Muscle of leg (tissue), 16 donors: Measurements from ENCODE around the gene HLA-DOA. TPM values are rescaled to one million over a fixed set of nuclear protein-coding genes. Genes with fewer than 3 reads are reported as not detected.
A peak's percentile ranks its signal among the peaks of the same experiment; 100 is the strongest.

Source experiments
- DNase-seq: peaks from one replicate; pipeline ENCODE4 v3.0.0; 2013
- H3K27ac ChIP-seq: one replicate; pipeline ENCODE4 v1.5.1; 2013; ENCODE audit warnings: mild to moderate bottlenecking, low read length, control low read depth
- H3K27me3 ChIP-seq: one replicate; pipeline ENCODE4 v1.6.1; 2013; ENCODE audit warnings: low read length; ENCODE audit not compliant: control insufficient read depth, insufficient read depth
- H3K36me3 ChIP-seq: one replicate; pipeline ENCODE4 v1.6.1; 2013; ENCODE audit warnings: low read length; ENCODE audit not compliant: control insufficient read depth, insufficient read depth
- H3K4me1 ChIP-seq: one replicate; pipeline ENCODE4 v1.6.1; 2013; ENCODE audit warnings: low read length; ENCODE audit not compliant: control insufficient read depth, insufficient read depth
- H3K4me3 ChIP-seq: one replicate; pipeline ENCODE4 v1.5.1; 2013; ENCODE audit warnings: low read length, control low read depth
- H3K9me3 ChIP-seq: replicated peaks from 2 replicates; pipeline ENCODE4 v1.6.1; 2013; ENCODE audit warnings: low read depth, low read length; ENCODE audit not compliant: control insufficient read depth
- WGBS: methylation state at CpG from one replicate; pipeline ENCODE4 v1.1.5; 2013; ENCODE audit warnings: missing lambda C conversion rate; ENCODE audit not compliant: insufficient coverage; 5-methylcytosine and 5-hydroxymethylcytosine counted together
- long read RNA-seq, 11 donors: transcript quantifications; one replicate each; lab custom pipeline, GENCODE V29; 2026
- polyA plus RNA-seq, 8 donors: library from polyadenylated mRNA; unstranded; fragments of 120-200 nt; gene quantifications; one replicate each; pipeline versions ENCODE4 v1.2.1 to v1.2.3, GENCODE V29; 2013; ENCODE audit warnings: inconsistent platforms in 1 of 8, low replicate concordance in 1 of 8; ENCODE audit not compliant: insufficient read length in 8 of 8, insufficient read depth in 1 of 8
- total RNA-seq: library from RNA; stranded (reverse); fragments of 120-200 nt; gene quantifications from one replicate; pipeline ENCODE4 v1.2.4, GENCODE V29; 2013

The HLA-DOA gene
- total RNA-seq (1.5 TPM), polyA plus RNA-seq (1 to 10 TPM; 1.2 to 3.9 (median 2.2) TPM)
- long read RNA-seq, donor 1, partial matches to known transcripts, result 0 of 2 reads
- long read RNA-seq, donor 1, other reads (novel, unspliced or antisense), result 0 of 2 reads
- long read RNA-seq, donor 2, result 0 reads
- long read RNA-seq, donor 3, partial matches to known transcripts, result 0 of 1 reads
- long read RNA-seq, donor 3, other reads (novel, unspliced or antisense), result 0 of 1 reads
- long read RNA-seq, donor 4, result 0 reads
- long read RNA-seq, donor 5, result 0 reads
- long read RNA-seq, donor 6, partial matches to known transcripts, result 0 of 1 reads
- long read RNA-seq, donor 6, other reads (novel, unspliced or antisense), result 0 of 1 reads
- long read RNA-seq, donor 7, result 0 reads
- long read RNA-seq, donor 8, partial matches to known transcripts, result 0 of 1 reads
- long read RNA-seq, donor 8, other reads (novel, unspliced or antisense), result 0 of 1 reads
- long read RNA-seq, donor 9, result 0 reads
- long read RNA-seq, donor 10, result 0 reads
- long read RNA-seq, donor 11, result 0 reads

- Histone ChIP-seq H3K27ac (no peak within 1 kb of the TSS), H3K4me3 (peak within 1 kb of the TSS; percentile 37), H3K4me1 (peaks cover 6% of the 10 kb centered on the region), H3K27me3 (peaks cover 33% of the 10 kb centered on the region), H3K36me3 (no peaks in the 10 kb centered on the region), H3K9me3 (no peaks in the 10 kb centered on the region)
- 40% methylated on average over 8 of the region's 24 CpGs for WGBS
- peak; percentile 72 for DNase-seq
Measured at GRCh38 chr6:33008944-33009861, at the start of gene HLA-DOA. TSS of gene HLA-DOA (minus strand) at chr6:33009591.

- Histone ChIP-seq H3K4me3 (no peak overlapping the region), H3K27me3 (no peaks in the 10 kb centered on the region), H3K9me3 (no peaks in the 10 kb centered on the region), H3K36me3 (no peaks in the 10 kb centered on the region), H3K27ac (no peak overlapping the region), H3K4me1 (no peaks in the 10 kb centered on the region)
- WGBS, result 14% methylated on average over 1 of the region's 6 CpGs
- DNase-seq, result no peak
Measured at GRCh38 chr6:33057222-33058150, 48.1 kb upstream of the HLA-DOA start.

- Histone ChIP-seq H3K4me3 (no peak overlapping the region), H3K36me3 (no peaks in the 10 kb centered on the region), H3K9me3 (no peaks in the 10 kb centered on the region), H3K27me3 (peaks cover 3% of the 10 kb centered on the region), H3K27ac (no peak overlapping the region), H3K4me1 (no peaks in the 10 kb centered on the region)
- WGBS, result 62% methylated on average over 2 of the region's 4 CpGs
- no peak for DNase-seq
Measured at GRCh38 chr6:33053230-33053629, 43.8 kb upstream of the HLA-DOA start.

- H3K36me3 ChIP-seq, result no peaks in the 10 kb centered on the region
- H3K9me3 ChIP-seq, result no peaks in the 10 kb centered on the region
- no peak for DNase-seq
- H3K27me3 ChIP-seq, result peaks cover 3% of the 10 kb centered on the region
- no peak overlapping the region for H3K4me3 ChIP-seq
- no peaks in the 10 kb centered on the region for H3K4me1 ChIP-seq
- H3K27ac ChIP-seq, result no peak overlapping the region
Measured at GRCh38 chr6:33052627-33053026, 43.2 kb upstream of the HLA-DOA start.

- H3K9me3 ChIP-seq, result no peaks in the 10 kb centered on the region
- peaks cover 6% of the 10 kb centered on the region for H3K27me3 ChIP-seq
- no peak for DNase-seq
- no peaks in the 10 kb centered on the region for H3K4me1 ChIP-seq
- H3K36me3 ChIP-seq, result no peaks in the 10 kb centered on the region
- WGBS, result 90% methylated on average over 2 of the region's 6 CpGs
- no peak overlapping the region for H3K4me3 ChIP-seq
- H3K27ac ChIP-seq, result no peak overlapping the region
Measured at GRCh38 chr6:33050014-33050810, 40.8 kb upstream of the HLA-DOA start.

- 50% methylated on average over 6 of the region's 9 CpGs for WGBS
Measured at GRCh38 chr6:33049323-33050013, 40.1 kb upstream of the HLA-DOA start.

GRCh38 chr6:33040157-33040556 lies 30.8 kb upstream of the HLA-DOA start:
- H3K27ac ChIP-seq, result no peak overlapping the region
- WGBS, result no CpG with 5 or more reads among the region's 2 CpGs
- no peak for DNase-seq

More at GRCh38 chr6:33049323-33050013, 40.1 kb upstream of the HLA-DOA start:
- no peak for DNase-seq
- H3K4me1 ChIP-seq, result no peaks in the 10 kb centered on the region
- no peaks in the 10 kb centered on the region for H3K9me3 ChIP-seq
- peaks cover 6% of the 10 kb centered on the region for H3K27me3 ChIP-seq
- H3K4me3 ChIP-seq, result no peak overlapping the region
- no peaks in the 10 kb centered on the region for H3K36me3 ChIP-seq
- no peak overlapping the region for H3K27ac ChIP-seq

GRCh38 chr6:33036535-33036934 lies 27.1 kb upstream of the HLA-DOA start:
- Histone ChIP-seq H3K27ac (no peak overlapping the region), H3K9me3 (no peaks in the 10 kb centered on the region), H3K27me3 (peaks cover 8% of the 10 kb centered on the region), H3K36me3 (no peaks in the 10 kb centered on the region), H3K4me1 (no peaks in the 10 kb centered on the region), H3K4me3 (no peak overlapping the region)
- no CpG with 5 or more reads among the region's 1 CpG for WGBS
- no peak for DNase-seq

More at GRCh38 chr6:33040157-33040556, 30.8 kb upstream of the HLA-DOA start:
- H3K9me3 ChIP-seq, result no peaks in the 10 kb centered on the region
- no peaks in the 10 kb centered on the region for H3K4me1 ChIP-seq
- peaks cover 2% of the 10 kb centered on the region for H3K27me3 ChIP-seq
- H3K4me3 ChIP-seq, result no peak overlapping the region
- no peaks in the 10 kb centered on the region for H3K36me3 ChIP-seq
